ENCODE measurements around the gene FLT4. TPM values are rescaled to one million over a fixed set of nuclear protein-coding genes. Genes with fewer than 3 reads are reported as not detected.

Gene FLT4
- total RNA-seq, 2 donors from 2014 or later: 6.9 to 7.9 TPM

DNA sequence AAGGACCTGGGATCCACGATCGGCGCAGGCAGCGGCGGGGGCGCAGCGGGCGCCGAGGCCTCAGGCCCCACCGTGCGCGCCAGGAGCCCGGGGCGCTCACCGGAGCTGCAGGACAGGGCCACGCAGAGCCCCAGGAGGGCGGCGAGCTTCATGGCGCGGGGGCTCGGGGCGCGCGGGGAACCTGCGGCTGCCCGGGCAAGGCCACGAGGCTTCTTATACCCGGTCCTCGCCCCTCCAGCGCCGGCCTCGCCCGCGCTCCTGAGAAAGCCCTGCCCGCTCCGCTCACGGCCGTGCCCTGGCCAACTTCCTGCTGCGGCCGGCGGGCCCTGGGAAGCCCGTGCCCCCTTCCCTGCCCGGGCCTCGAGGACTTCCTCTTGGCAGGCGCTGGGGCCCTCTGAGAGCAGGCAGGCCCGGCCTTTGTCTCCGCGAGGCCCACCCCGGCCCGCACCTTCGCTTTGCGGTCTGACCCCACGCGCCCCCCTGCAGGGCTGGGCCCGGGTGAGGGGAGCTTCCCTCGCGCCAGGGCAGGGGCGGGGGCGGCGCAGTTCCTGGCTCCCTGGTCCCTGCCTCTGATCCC is 58.0 kb downstream of the FLT4 start, which contains the start of gene SCGB3A1:
Gene SCGB3A1 (minus strand): TSS at position 189 of the 577 bp plus-strand sequence. CDS start 37 bp downstream, at position 152.
- Histone ChIP-seq H3K9me3 (ENCODE audit: control insufficient read depth, low read length) (no peaks in the 10 kb centered on the region), H3K9ac (ENCODE audit: extremely low read depth, low read length, poor library complexity, severe bottlenecking) (no peak within 1 kb of the TSS), H3K27me3 (ENCODE audit: control insufficient read depth, insufficient read depth, low read length, poor library complexity, severe bottlenecking) (peaks cover 65% of the 10 kb centered on the region), H3K4me3 (ENCODE audit: low read length) (peak within 1 kb of the TSS; percentile 68), H3K27ac (ENCODE audit: low read depth, low read length) (no peak within 1 kb of the TSS), H3K4me1 (ENCODE audit: control insufficient read depth, insufficient read depth, low read length) (no peaks in the 10 kb centered on the region), H3K36me3 (ENCODE audit: control insufficient read depth, insufficient read depth, low read length) (no peaks in the 10 kb centered on the region)
- 0 to 20% methylated on average over 3 to 60 of the region's 60 CpGs for WGBS, 2 experiments (ENCODE audit: insufficient coverage in 1 of 2, insufficient read length in 1 of 2)
- Mint-ChIP-seq H3K4me3 (peak within 1 kb of the TSS; percentile 17), H3K27me3 (ENCODE audit: insufficient read depth) (peaks cover 64% of the 10 kb centered on the region), H3K4me1 (no peaks in the 10 kb centered on the region), H3K9me3 (no peaks in the 10 kb centered on the region), H3K36me3 (ENCODE audit: low read depth) (no peaks in the 10 kb centered on the region), H3K27ac (no peak within 1 kb of the TSS)
- peak; percentile 71 for DNase-seq
- TF ChIP-seq, protein P1, sequence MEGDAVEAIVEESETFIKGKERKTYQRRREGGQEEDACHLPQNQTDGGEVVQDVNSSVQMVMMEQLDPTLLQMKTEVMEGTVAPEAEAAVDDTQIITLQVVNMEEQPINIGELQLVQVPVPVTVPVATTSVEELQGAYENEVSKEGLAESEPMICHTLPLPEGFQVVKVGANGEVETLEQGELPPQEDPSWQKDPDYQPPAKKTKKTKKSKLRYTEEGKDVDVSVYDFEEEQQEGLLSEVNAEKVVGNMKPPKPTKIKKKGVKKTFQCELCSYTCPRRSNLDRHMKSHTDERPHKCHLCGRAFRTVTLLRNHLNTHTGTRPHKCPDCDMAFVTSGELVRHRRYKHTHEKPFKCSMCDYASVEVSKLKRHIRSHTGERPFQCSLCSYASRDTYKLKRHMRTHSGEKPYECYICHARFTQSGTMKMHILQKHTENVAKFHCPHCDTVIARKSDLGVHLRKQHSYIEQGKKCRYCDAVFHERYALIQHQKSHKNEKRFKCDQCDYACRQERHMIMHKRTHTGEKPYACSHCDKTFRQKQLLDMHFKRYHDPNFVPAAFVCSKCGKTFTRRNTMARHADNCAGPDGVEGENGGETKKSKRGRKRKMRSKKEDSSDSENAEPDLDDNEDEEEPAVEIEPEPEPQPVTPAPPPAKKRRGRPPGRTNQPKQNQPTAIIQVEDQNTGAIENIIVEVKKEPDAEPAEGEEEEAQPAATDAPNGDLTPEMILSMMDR (conservative IDR thresholded peaks at IDR 0.05): no peak

DNA sequence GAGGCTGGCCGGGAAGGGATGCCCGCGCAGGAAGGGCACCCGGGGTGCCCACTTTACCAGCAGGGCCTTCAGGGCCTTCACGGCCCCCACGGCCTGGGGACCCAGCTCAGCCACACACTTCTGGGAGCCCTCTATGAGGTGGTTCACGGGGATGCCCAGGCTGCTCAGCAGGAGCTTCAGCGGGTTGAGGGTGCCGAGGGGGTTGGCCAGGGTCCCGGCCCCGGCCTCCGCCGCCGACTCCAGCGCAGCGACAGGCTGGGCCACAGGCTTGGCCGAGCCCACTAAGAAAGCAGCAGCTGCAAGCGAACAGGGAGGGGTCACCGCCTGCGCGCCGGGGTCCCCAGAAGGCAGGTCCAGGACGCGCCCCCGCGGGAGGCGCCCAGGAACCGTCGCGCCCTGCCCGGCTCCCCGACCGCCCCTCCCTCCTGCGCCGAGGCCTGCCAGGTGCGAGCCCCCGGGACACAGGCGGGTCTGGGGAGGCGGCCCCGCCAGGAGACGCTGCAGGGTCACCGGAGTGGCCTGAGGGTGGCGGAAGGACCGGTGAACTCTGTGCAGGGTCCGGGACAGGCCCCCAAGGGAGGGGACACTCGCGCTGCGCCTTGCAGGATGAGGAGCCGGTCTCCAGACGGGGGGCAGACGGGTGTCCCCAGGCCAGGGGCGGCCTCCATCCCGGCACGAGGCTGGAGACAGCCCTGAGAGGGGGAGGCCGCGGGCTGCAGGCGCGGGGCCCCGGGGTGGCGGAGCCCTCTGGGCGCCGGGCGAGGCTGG is 58.7 kb downstream of the FLT4 start:
- WGBS, 2 experiments (ENCODE audit: insufficient coverage in 1 of 2, insufficient read length in 1 of 2): 3 to 8% methylated on average over 8 to 63 of the region's 63 CpGs
- peaks cover 69% of the 10 kb centered on the region for H3K27me3 Mint-ChIP-seq (ENCODE audit: insufficient read depth)
- Histone ChIP-seq H3K9me3 (ENCODE audit: control insufficient read depth, low read length) (no peaks in the 10 kb centered on the region), H3K9ac (ENCODE audit: extremely low read depth, low read length, poor library complexity, severe bottlenecking) (no peak overlapping the region), H3K4me1 (ENCODE audit: control insufficient read depth, insufficient read depth, low read length) (no peaks in the 10 kb centered on the region), H3K27me3 (ENCODE audit: control insufficient read depth, insufficient read depth, low read length, poor library complexity, severe bottlenecking) (peaks cover 65% of the 10 kb centered on the region), H3K36me3 (ENCODE audit: control insufficient read depth, insufficient read depth, low read length) (no peaks in the 10 kb centered on the region), H3K4me3 (ENCODE audit: low read length) (peak overlapping the region; percentile 68), H3K27ac (ENCODE audit: low read depth, low read length) (no peak overlapping the region)
- no peaks in the 10 kb centered on the region for H3K9me3 Mint-ChIP-seq
- no peak overlapping the region for H3K4me3 Mint-ChIP-seq
- DNase-seq: peak; percentile 77
- no peaks in the 10 kb centered on the region for H3K36me3 Mint-ChIP-seq (ENCODE audit: low read depth)
- no peak overlapping the region for H3K27ac Mint-ChIP-seq
- TF ChIP-seq, protein P1 (conservative IDR thresholded peaks at IDR 0.05): peak; percentile 47
- H3K4me1 Mint-ChIP-seq: no peaks in the 10 kb centered on the region

DNA sequence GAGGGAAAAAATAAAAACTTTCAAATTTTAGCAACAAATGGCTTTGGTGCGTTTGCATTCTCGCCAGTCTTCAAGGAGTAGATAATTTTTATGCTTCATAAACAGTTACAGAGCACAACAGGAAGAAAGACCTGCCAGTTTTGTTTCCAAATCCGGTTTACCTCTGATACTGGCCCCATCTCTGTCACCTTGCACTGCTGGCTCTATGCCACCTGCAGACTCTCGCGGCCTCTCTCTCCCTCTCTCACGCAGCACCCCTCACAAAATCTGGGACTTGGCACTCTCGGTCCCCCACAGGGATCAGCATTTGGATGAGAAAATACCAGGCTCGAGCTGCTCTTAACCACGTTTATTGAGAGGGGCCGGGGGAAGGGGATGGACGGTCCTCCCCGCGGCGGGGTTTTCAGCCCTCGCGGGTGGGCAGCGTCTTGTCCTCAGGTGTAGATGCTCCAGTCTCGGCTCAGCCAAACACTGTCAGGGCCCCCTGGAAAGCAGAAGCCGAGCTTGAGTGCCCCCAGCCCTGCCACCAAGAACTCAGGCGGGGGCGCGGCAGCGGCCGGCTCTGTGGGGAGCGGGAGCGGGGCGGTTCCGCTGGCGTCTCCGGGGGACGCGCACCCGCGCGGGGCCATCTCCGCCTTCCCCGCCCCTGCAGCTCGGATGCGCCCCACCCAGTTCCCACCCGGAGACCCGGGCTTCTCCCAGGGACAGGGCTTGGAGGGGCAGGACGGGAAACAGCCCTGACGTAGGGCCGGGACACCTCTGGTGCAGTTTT is 59.4 kb downstream of the FLT4 start:
- WGBS, 2 experiments (ENCODE audit: insufficient coverage in 1 of 2, insufficient read length in 1 of 2): 21 to 31% methylated on average over 11 to 44 of the region's 44 CpGs
- TF ChIP-seq, protein P1 (conservative IDR thresholded peaks at IDR 0.05): no peak
- no peak for DNase-seq
- Mint-ChIP-seq H3K4me3 (peak overlapping the region; percentile 16), H3K36me3 (ENCODE audit: low read depth) (no peaks in the 10 kb centered on the region), H3K4me1 (no peaks in the 10 kb centered on the region), H3K27me3 (ENCODE audit: insufficient read depth) (peaks cover 72% of the 10 kb centered on the region), H3K27ac (no peak overlapping the region), H3K9me3 (no peaks in the 10 kb centered on the region)
- Histone ChIP-seq H3K9ac (ENCODE audit: extremely low read depth, low read length, poor library complexity, severe bottlenecking) (no peak overlapping the region), H3K27ac (ENCODE audit: low read depth, low read length) (no peak overlapping the region), H3K4me3 (ENCODE audit: low read length) (peak overlapping the region; percentile 68), H3K36me3 (ENCODE audit: control insufficient read depth, insufficient read depth, low read length) (no peaks in the 10 kb centered on the region), H3K4me1 (ENCODE audit: control insufficient read depth, insufficient read depth, low read length) (no peaks in the 10 kb centered on the region), H3K27me3 (ENCODE audit: control insufficient read depth, insufficient read depth, low read length, poor library complexity, severe bottlenecking) (peaks cover 65% of the 10 kb centered on the region), H3K9me3 (ENCODE audit: control insufficient read depth, low read length) (no peaks in the 10 kb centered on the region)
